Stomach (tissue), 9 donors: Measurements from ENCODE around the gene RXRA. TPM values are rescaled to one million over a fixed set of nuclear protein-coding genes. Genes with fewer than 3 reads are reported as not detected.
A peak's percentile ranks its signal among the peaks of the same experiment; 100 is the strongest.

Experiments
- DNase-seq, 2 donors: peaks; one replicate each; pipeline versions ENCODE4 v3.0.0 to v3.0.0-alpha.2; 2013 to 2019
- H3K27ac ChIP-seq, 5 donors: fragments of 200-600 bp in 4 of 5; sonication (generic) in 4 of 5; one replicate each; pipeline ENCODE4 v1.5.1; 2013 to 2019; ENCODE audit warnings: mild to moderate bottlenecking in 1 of 5, moderate library complexity in 1 of 5
- H3K27me3 ChIP-seq, 3 donors: fragments of 200-600 bp; sonication (generic); one replicate each; pipeline ENCODE4 v1.5.1; 2017 to 2019; ENCODE audit warnings: mixed run types in 1 of 3
- H3K36me3 ChIP-seq, 4 donors: fragments of 200-600 bp; sonication (generic); 1 replicate in 3 of 4; 2 replicates in 1 of 4; pipeline ENCODE4 v1.5.1; 2016 to 2019
- H3K4me1 ChIP-seq, 4 donors: fragments of 200-600 bp; sonication (generic); one replicate each; pipeline ENCODE4 v1.5.1; 2016 to 2019
- H3K4me3 ChIP-seq, 4 donors: fragments of 200-600 bp; sonication (generic) in 3 of 4; one replicate each; pipeline ENCODE4 v1.5.1; 2016 to 2019; ENCODE audit warnings: mild to moderate bottlenecking in 1 of 4
- H3K9me3 ChIP-seq, 4 donors: fragments of 200-600 bp; sonication (generic); one replicate each; pipeline ENCODE4 v1.5.1; 2016 to 2019
- CTCF ChIP-seq, 7 experiments: fragments of 450-650 bp in 4 of 7; fragments of 200-600 bp in 3 of 7; sonication (generic) in 3 of 7; IDR thresholded peaks; one replicate each; pipeline ENCODE4 v1.5.1; 2016 to 2019; ENCODE audit warnings: antibody characterized with exemption in 7 of 7, control low read depth in 2 of 7, mild to moderate bottlenecking in 1 of 7
- EP300 ChIP-seq: sonication (generic); formaldehyde crosslinking; IDR thresholded peaks from one replicate; pipeline ENCODE4 v1.6.1; 2017; ENCODE audit warnings: antibody characterized with exemption
- POLR2A ChIP-seq, 4 donors: fragments of 450-650 bp; IDR thresholded peaks; one replicate each; pipeline ENCODE4 v1.6.1; 2016; ENCODE audit warnings: antibody characterized with exemption in 4 of 4, control low read depth in 2 of 4, mild to moderate bottlenecking in 1 of 4, moderate library complexity in 1 of 4
- POLR2AphosphoS5 ChIP-seq, 3 donors: sonication (generic); formaldehyde crosslinking; IDR thresholded peaks; one replicate each; pipeline ENCODE4 v1.6.1; 2016; ENCODE audit warnings: antibody characterized with exemption in 3 of 3
- WGBS, 5 donors: extraction: QIAGEN DNeasy Blood & Tissue Kit in 3 of 5; methylation state at CpG; one replicate each; pipeline versions ENCODE4 v1.1.5 to v1.1.7; 2013 to 2018; 5-methylcytosine and 5-hydroxymethylcytosine counted together
- intact Hi-C: fragments of 100-400 bp; cut with DNase I; formaldehyde crosslinking; loops from one replicate; pipeline ENCODE4 v1.15.1; 2023; ENCODE audit warnings: low total_unique reads
- polyA plus RNA-seq, 3 donors: library from polyadenylated mRNA; stranded (reverse); fragments of 200-250 nt; gene quantifications; one replicate each; pipeline ENCODE4 v1.2.3, GENCODE V29; 2013
- total RNA-seq, 5 donors: library from RNA; depleted of rRNA; stranded (reverse); fragments of >200 nt; gene quantifications; one replicate each; pipeline versions ENCODE4 v1.1.0 to v1.2.3, GENCODE V29; 2014 to 2016
- donor health status: healthy with polysubstance abuse.
- donor health status: Bipolar disorder and iron deficiency.
- donor health status: healthy.

The RXRA gene
- total and polyA plus RNA-seq, 8 donors = 14.0 to 68.4 (median 29.3) TPM

GRCh38 chr9:134419684-134420076, 93.4 kb downstream of the RXRA start:
- WGBS, 5 donors = 68 to 80% (median 72%) methylated on average over 2 to 10 of the region's 10 CpGs
- no peak overlapping the region for H3K4me3 ChIP-seq
- no peak for TF ChIP-seq POLR2AphosphoS5 (IDR thresholded peaks at IDR 0.05)
- TF ChIP-seq CTCF (IDR thresholded peaks at IDR 0.05) = peak in 3 of 7 experiments; percentile 5 to 14 (median 9)
- H3K4me1 ChIP-seq = peaks cover 21 to 78% (median 45%) of the 10 kb centered on the region in 4 donors
- H3K9me3 ChIP-seq = no peaks in the 10 kb centered on the region
- intact Hi-C loops = no loop called here
- DNase-seq = no peak
- no peaks in the 10 kb centered on the region for H3K27me3 ChIP-seq
- no peak overlapping the region for H3K27ac ChIP-seq
- peaks cover 23 to 87% (median 85%) of the 10 kb centered on the region in 4 donors for H3K36me3 ChIP-seq

- TF ChIP-seq CTCF (IDR thresholded peaks at IDR 0.05) = no peak
- TF ChIP-seq POLR2A (IDR thresholded peaks at IDR 0.05) = no peak
- no peak for TF ChIP-seq EP300
- no peak for TF ChIP-seq POLR2AphosphoS5 (IDR thresholded peaks at IDR 0.05)
These were observed 94.1 kb downstream of the RXRA start for GRCh38 chr9:134420281-134420845.

GRCh38 chr9:134420974-134421432, 94.7 kb downstream of the RXRA start:
- Histone ChIP-seq H3K27me3 (no peaks in the 10 kb centered on the region), H3K4me3 (no peak overlapping the region), H3K9me3 (no peaks in the 10 kb centered on the region), H3K36me3 (peaks cover 28 to 98% (median 91%) of the 10 kb centered on the region in 4 donors), H3K4me1 (peaks cover 21 to 79% (median 45%) of the 10 kb centered on the region in 4 donors), H3K27ac (peak overlapping the region in 2 of 5 donors; percentile 39 to 49)
- DNase-seq = no peak
- WGBS, 5 donors = 85 to 93% (median 91%) methylated on average over 10 of the region's 10 CpGs
- intact Hi-C loops = no loop called here
- TF ChIP-seq EP300 = no peak
- no peak for TF ChIP-seq POLR2A (IDR thresholded peaks at IDR 0.05)
- no peak for TF ChIP-seq CTCF (IDR thresholded peaks at IDR 0.05)
- no peak for TF ChIP-seq POLR2AphosphoS5 (IDR thresholded peaks at IDR 0.05)

More at GRCh38 chr9:134420281-134420845, 94.1 kb downstream of the RXRA start:
- Histone ChIP-seq H3K27ac (peak overlapping the region in 1 of 5 donors; percentile 39), H3K9me3 (no peaks in the 10 kb centered on the region), H3K4me3 (no peak overlapping the region), H3K27me3 (no peaks in the 10 kb centered on the region), H3K4me1 (peaks cover 21 to 78% (median 45%) of the 10 kb centered on the region in 4 donors), H3K36me3 (peaks cover 23 to 92% (median 86%) of the 10 kb centered on the region in 4 donors)
- no peak for DNase-seq
- WGBS, 5 donors = 86 to 94% (median 91%) methylated on average over 18 of the region's 18 CpGs
- intact Hi-C loops = no loop called here

GRCh38 chr9:134421888-134422287, 95.6 kb downstream of the RXRA start:
- no peaks in the 10 kb centered on the region for H3K27me3 ChIP-seq
- peaks cover 31 to 96% (median 90%) of the 10 kb centered on the region in 4 donors for H3K36me3 ChIP-seq
- no peak for DNase-seq
- H3K9me3 ChIP-seq = no peaks in the 10 kb centered on the region
- intact Hi-C loops = no loop called here
- H3K27ac ChIP-seq = peak overlapping the region in 4 of 5 donors; percentile 15 to 66 (median 58)
- TF ChIP-seq POLR2A (IDR thresholded peaks at IDR 0.05) (no peak), POLR2AphosphoS5 (IDR thresholded peaks at IDR 0.05) (no peak), EP300 (no peak), CTCF (IDR thresholded peaks at IDR 0.05) (no peak)
- 61 to 75% (median 63%) methylated on average over 11 of the region's 11 CpGs for WGBS, 5 donors
- H3K4me3 ChIP-seq = no peak overlapping the region
- H3K4me1 ChIP-seq = peaks cover 21 to 79% (median 45%) of the 10 kb centered on the region in 4 donors
